Lung (tissue), 10 donors: ENCODE results near the gene TBX20. TPM values are rescaled to one million over a fixed set of nuclear protein-coding genes. Genes with fewer than 3 reads are reported as not detected.
"Not testable (repeated sequence)": the region's sequence is repeated elsewhere in the genome, so short reads cannot be mapped to it uniquely, and the experiment has no call there.

ENCODE experiments used
- ATAC-seq: fragments of 200-7000 bp; cut with Tn5 transposase; one replicate; pipeline ENCODE4 v1.9.1; 2020; ENCODE audit warnings: moderate number of reproducible peaks; ENCODE audit not compliant: insufficient read depth, low FRiP score
- DNase-seq, 3 donors: peaks; one replicate each; pipeline ENCODE4 v3.0.0-alpha.2; 2013 to 2017
- H3K27ac ChIP-seq, 2 donors: one replicate each; pipeline ENCODE4 v1.5.1; 2013; ENCODE audit warnings: mild to moderate bottlenecking in 2 of 2, moderate library complexity in 2 of 2, control low read depth in 1 of 2, inconsistent platforms in 1 of 2, low read depth in 1 of 2, low read length in 1 of 2
- H3K27me3 ChIP-seq, 3 donors: one replicate each; pipeline ENCODE4 v1.5.1; 2013; ENCODE audit warnings: low read length in 2 of 3; ENCODE audit not compliant: control insufficient read depth in 3 of 3, insufficient read depth in 3 of 3
- H3K36me3 ChIP-seq, 4 donors: one replicate each; pipeline ENCODE4 v1.5.1; 2013; ENCODE audit warnings: low read length in 4 of 4, mild to moderate bottlenecking in 1 of 4, moderate library complexity in 1 of 4; ENCODE audit not compliant: control insufficient read depth in 4 of 4, insufficient read depth in 4 of 4
- H3K4me1 ChIP-seq, 5 donors: one replicate each; pipeline ENCODE4 v1.5.1; 2013; ENCODE audit warnings: low read length in 5 of 5, mild to moderate bottlenecking in 2 of 5, moderate library complexity in 1 of 5; ENCODE audit not compliant: control insufficient read depth in 5 of 5, insufficient read depth in 5 of 5
- H3K4me3 ChIP-seq: one replicate; pipeline ENCODE4 v1.5.1; 2013; ENCODE audit warnings: mild to moderate bottlenecking, control low read depth, moderate library complexity
- H3K9ac ChIP-seq, 2 donors: one replicate each; pipeline ENCODE4 v1.5.1; 2013; ENCODE audit warnings: low read length in 2 of 2, control low read depth in 1 of 2; ENCODE audit not compliant: insufficient read depth in 1 of 2
- H3K9me3 ChIP-seq, 4 donors: one replicate each; pipeline ENCODE4 v1.5.1; 2013; ENCODE audit warnings: low read length in 3 of 4, mild to moderate bottlenecking in 1 of 4, moderate library complexity in 1 of 4; ENCODE audit not compliant: control insufficient read depth in 4 of 4, insufficient read depth in 3 of 4
- WGBS, 2 donors: extraction: QIAGEN DNeasy Blood & Tissue Kit; methylation state at CpG; one replicate each; pipeline ENCODE4 v1.1.7; 2013; 5-methylcytosine and 5-hydroxymethylcytosine counted together
- polyA plus RNA-seq, 2 donors: library from polyadenylated mRNA; stranded (reverse); fragments of 200-250 nt; gene quantifications; one replicate each; pipeline ENCODE4 v1.2.1, GENCODE V29; 2013
- total RNA-seq, 2 donors: library from RNA; depleted of rRNA in 1 of 2; stranded (reverse); fragments of >200 nt in 1 of 2; gene quantifications; one replicate each; pipeline ENCODE4 v1.2.1, GENCODE V29; 2014 to 2021
- donor health status: Bipolar disorder and iron deficiency.
- donor health status: healthy.
- donor health status: DM: yes; HTN: yes; CAD: no.

The TBX20 gene
- total and polyA plus RNA-seq, 4 donors = 0.11 to 0.80 TPM; not detected in 2

DNA sequence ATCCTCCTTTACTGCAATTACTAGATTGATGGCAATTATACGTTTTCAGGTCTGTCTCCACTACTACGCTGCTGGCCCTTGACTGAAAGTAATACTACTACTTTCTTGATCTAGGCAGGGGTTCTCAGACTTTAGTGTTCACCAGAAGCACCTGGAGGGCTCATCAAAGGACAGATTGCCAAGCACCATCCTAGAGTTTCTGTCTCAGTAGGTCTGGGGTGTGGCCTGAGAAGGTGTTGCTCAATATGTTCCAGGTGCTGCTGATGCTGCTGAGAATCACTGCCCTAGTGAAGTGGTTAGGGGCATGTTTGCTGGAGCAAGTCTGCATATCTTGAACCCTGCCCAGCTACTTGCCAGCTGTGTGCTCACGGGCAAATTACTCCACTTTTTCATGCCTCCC lies 37.9 kb downstream of the TBX20 start:
- H3K9me3 ChIP-seq, DNase-seq, H3K36me3 ChIP-seq, H3K4me1 ChIP-seq, H3K27me3 ChIP-seq, ATAC-seq, H3K9ac ChIP-seq, H3K4me3 ChIP-seq, H3K27ac ChIP-seq: not testable (repeated sequence)
- 78 to 85% methylated on average over 3 of the region's 3 CpGs for WGBS, 2 donors

DNA sequence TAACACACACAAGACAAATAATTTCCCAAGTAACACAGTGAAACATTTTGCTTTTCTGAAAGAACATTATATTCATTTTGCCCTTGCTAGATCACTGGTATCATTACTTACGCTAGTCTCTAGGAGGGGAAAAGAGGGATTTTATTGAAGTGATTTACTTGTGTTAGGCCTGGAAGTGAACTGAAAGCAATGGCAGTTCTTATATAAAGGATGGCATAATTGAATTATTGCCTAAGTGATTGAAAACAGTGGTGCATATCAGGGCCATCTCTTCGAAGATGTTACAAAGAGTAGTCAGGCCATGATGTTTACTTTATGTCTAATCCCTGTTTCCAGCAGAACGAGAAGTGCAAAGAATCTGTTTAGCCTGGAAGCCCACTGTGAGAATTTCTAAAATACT lies 38.8 kb downstream of the TBX20 start:
- H3K27ac ChIP-seq, H3K9ac ChIP-seq, DNase-seq, H3K4me1 ChIP-seq, H3K27me3 ChIP-seq, ATAC-seq, H3K36me3 ChIP-seq, H3K4me3 ChIP-seq, H3K9me3 ChIP-seq: not testable (repeated sequence)
- WGBS, 2 donors = 75 to 81% methylated on average over 2 of the region's 3 CpGs

DNA sequence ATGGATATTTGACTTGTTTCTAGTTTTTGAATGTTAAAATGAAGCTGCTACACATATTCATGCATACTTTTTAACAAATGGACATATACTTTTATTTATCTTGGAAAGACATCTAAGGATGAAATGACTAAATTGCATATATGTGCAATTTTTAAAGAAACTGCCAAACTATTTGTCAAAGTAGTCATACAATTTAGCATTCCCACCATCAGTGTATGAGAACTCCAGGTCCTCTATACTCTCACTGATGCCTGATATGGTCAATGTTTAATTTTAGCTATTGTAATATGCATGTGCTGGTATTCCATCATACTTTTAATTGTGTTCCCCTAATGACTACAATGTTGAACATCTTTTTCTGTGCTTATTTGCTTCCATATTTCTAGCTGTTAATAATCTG lies 47.0 kb downstream of the TBX20 start:
- H3K4me3 ChIP-seq, H3K9me3 ChIP-seq, H3K9ac ChIP-seq, H3K27me3 ChIP-seq, H3K27ac ChIP-seq, ATAC-seq, H3K4me1 ChIP-seq, DNase-seq, H3K36me3 ChIP-seq: not testable (repeated sequence)

DNA sequence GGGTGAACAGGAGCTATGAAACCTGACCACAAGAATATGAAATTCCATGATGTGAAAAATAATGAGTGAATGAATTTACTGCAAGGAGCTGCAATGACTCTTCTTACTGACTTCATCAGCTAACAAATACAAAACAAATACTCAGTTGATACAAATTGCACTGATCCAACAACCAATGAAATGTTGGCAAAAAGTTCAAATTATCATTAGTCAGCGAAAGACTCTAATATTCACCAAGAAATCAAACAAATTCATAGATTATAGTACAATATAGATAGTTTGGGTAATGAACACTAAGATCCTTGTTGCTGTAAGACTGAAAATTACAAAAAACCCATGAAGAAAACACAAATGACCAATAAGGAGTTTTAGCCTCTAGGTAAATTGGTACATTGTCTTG lies 49.0 kb downstream of the TBX20 start:
- H3K36me3 ChIP-seq, DNase-seq, H3K4me3 ChIP-seq, H3K9ac ChIP-seq, H3K9me3 ChIP-seq, H3K27me3 ChIP-seq, H3K4me1 ChIP-seq, H3K27ac ChIP-seq, ATAC-seq: not testable (repeated sequence)
- WGBS, 2 donors = 90 to 93% methylated on average over 1 of the region's 1 CpG

DNA sequence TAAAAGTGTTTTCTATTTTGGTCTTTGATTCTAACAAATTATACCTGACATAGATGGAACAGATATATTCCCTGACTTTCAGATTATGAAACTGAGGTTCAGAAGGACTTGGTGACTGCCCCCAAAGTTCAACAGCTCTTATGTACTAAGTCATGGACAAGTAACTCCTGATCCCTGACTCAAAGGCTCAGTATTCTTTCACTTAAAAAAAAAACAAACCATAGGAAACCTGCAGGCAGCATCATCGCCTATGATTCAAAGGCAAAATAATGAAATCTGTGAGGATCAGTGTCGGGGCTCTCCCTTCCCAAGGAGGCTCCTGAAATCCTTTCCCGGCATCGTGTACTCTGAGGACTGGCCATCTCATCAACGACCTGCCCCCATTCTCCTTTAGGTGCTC lies 49.9 kb downstream of the TBX20 start:
- 88 to 99% methylated on average over 5 of the region's 5 CpGs for WGBS, 2 donors
- not testable (repeated sequence) for ATAC-seq

DNA sequence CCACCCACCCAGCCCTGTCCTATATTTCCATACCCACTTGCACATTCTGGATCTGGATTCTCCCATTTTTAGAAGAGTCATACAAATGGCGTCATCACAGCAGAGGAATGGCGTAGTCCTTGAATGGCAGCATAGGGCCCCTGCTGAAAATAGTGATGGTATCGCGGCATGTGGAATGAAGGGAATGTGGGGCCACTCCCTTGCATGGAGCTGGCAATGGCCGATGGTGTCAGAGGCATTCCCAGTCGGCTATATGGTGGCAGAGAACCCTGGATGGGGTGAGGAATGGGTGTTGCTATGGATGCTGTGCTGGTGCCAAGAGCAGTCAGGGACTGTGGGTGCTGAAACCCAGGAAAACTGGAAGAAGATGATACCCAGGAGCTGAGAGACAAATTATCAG lies 51.5 kb downstream of the TBX20 start:
- H3K9ac ChIP-seq, ATAC-seq, H3K36me3 ChIP-seq, H3K4me3 ChIP-seq, H3K27me3 ChIP-seq, DNase-seq, H3K4me1 ChIP-seq, H3K9me3 ChIP-seq, H3K27ac ChIP-seq: not testable (repeated sequence)
- 86 to 90% methylated on average over 6 of the region's 6 CpGs for WGBS, 2 donors

More for the DNA sequence above, 49.9 kb downstream of the TBX20 start:
- H3K27me3 ChIP-seq, H3K4me1 ChIP-seq, DNase-seq, H3K27ac ChIP-seq, H3K36me3 ChIP-seq, H3K4me3 ChIP-seq, H3K9ac ChIP-seq, H3K9me3 ChIP-seq: not testable (repeated sequence)

DNA sequence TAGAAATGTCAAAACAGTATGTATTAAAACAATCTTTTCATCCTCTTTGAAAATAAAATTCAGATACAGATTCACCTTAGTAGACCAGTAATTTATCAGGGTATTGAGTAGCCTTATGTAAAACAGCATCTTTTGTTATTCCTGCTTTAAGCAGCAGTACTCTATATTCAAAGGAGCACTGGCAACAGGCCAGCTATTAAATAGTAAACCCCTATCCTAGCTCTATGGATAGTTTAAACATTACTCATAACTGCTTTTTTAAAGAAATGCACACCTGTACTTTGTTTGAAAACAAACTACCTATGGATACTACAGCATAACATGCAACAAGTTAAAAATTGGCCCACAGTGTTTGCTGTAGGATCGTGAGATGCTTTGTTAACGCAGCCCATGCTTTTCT lies 53.7 kb downstream of the TBX20 start:
- H3K36me3 ChIP-seq, H3K9ac ChIP-seq, H3K27me3 ChIP-seq, H3K4me1 ChIP-seq, ATAC-seq, H3K27ac ChIP-seq, H3K9me3 ChIP-seq, H3K4me3 ChIP-seq: not testable (repeated sequence)
- peak in 1 of 3 donors; percentile 6 for DNase-seq
- 83 to 97% methylated on average over 2 of the region's 2 CpGs for WGBS, 2 donors

DNA sequence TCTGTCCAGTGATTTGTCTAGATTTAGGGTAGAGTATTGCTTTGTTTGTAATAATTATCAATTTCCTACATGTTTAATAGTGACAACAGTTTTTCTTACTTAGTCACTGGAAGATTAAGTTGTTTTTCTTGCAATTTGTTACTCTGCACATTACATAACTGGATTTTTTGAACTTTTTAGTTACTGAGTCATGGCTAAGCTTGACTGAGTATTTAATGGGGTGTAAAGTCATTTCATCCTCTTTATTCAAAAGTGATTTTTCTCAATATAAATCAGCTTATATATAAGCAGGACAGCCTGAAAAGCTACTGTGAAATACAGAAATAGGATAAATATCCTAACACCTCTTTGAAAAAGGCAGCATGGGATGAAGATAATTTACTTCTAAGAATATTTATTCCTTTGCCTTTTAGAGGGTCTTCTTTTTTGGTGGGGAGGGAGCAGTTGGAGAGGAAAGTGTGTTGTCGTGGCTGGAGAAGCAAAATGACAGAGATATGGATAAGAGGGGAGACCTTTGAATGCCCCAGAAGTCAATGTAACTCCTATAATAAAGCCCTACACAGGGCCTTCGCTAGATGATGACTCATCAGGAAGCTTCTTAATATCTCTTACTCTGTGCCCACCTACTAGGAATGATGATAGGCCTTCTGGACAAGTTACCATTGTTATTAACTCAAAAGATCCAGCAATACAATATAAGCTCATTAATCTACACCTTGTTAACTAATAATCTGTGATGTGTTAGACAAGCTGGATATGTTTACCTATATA lies 55.3 kb downstream of the TBX20 start:
- not testable (repeated sequence) for H3K27me3 ChIP-seq, ATAC-seq, H3K27ac ChIP-seq, H3K36me3 ChIP-seq, H3K4me1 ChIP-seq, H3K9me3 ChIP-seq, H3K4me3 ChIP-seq, DNase-seq, H3K9ac ChIP-seq
- 87 to 92% methylated on average over 2 of the region's 2 CpGs for WGBS, 2 donors
